Body of pancreas (tissue), 4 donors: ENCODE measurements around the gene MORC2.
A peak's percentile ranks its signal among the peaks of the same experiment; 100 is the strongest.

ENCODE experiments used
- POLR2A ChIP-seq, 3 donors: fragments of 450-650 bp; IDR thresholded peaks; one replicate each; pipeline ENCODE4 v1.6.1; 2016; ENCODE audit warnings: antibody characterized with exemption in 3 of 3, mild to moderate bottlenecking in 2 of 3
- TF ChIP-seq, protein P1 (sequence below), 7 experiments: fragments of 450-650 bp in 4 of 7; fragments of 200-600 bp in 3 of 7; sonication (generic) in 3 of 7; IDR thresholded peaks; one replicate each; pipeline ENCODE4 v1.5.1; 2016 to 2019; ENCODE audit warnings: antibody characterized with exemption in 7 of 7

DNA sequence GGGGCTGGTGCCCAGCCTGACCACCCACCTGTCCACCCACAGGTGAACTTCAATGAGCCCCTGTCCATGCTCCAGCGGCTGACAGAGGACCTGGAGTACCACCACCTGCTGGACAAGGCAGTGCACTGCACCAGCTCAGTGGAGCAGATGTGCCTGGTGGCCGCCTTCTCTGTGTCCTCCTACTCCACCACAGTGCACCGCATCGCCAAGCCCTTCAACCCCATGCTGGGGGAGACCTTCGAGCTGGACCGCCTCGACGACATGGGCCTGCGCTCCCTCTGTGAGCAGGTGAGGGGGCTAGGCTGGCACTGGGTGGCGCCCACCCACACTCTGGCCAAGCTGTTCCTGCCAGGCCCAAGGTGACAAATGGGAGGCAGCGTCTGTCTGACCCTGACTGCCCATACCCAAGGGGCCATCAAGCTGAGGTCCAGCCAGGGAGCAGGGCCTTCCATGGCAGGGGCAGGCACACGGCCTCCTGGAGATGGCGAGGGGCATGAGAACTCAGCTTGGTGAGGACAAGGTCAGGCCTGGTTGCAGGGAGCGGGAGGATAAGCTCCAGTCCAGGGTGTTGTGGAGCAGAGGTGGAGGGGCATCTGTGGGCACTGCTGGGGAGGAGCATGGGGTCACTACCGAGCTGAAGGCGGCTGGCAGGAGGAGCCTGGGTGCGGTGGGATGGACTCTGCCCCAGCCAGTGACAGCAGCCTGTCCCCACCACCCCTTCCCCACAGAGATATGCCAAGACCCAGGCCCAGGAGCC, 77.7 kb downstream of the MORC2 start:
- TF ChIP-seq, protein P1, sequence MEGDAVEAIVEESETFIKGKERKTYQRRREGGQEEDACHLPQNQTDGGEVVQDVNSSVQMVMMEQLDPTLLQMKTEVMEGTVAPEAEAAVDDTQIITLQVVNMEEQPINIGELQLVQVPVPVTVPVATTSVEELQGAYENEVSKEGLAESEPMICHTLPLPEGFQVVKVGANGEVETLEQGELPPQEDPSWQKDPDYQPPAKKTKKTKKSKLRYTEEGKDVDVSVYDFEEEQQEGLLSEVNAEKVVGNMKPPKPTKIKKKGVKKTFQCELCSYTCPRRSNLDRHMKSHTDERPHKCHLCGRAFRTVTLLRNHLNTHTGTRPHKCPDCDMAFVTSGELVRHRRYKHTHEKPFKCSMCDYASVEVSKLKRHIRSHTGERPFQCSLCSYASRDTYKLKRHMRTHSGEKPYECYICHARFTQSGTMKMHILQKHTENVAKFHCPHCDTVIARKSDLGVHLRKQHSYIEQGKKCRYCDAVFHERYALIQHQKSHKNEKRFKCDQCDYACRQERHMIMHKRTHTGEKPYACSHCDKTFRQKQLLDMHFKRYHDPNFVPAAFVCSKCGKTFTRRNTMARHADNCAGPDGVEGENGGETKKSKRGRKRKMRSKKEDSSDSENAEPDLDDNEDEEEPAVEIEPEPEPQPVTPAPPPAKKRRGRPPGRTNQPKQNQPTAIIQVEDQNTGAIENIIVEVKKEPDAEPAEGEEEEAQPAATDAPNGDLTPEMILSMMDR (IDR thresholded peaks at IDR 0.05): peak; percentile 59 to 75 (median 69)
- no peak for TF ChIP-seq POLR2A (IDR thresholded peaks at IDR 0.05)
